Measurements from ENCODE around the gene DMWD. TPM values are rescaled to one million over a fixed set of nuclear protein-coding genes. Genes with fewer than 3 reads are reported as not detected.

The DMWD gene
- total and polyA plus RNA-seq, 2 donors (not counting 1 experiment from before 2014, with no cell fraction given), result 25.1 to 86.4 TPM

GRCh38 chr19:45798995-45799517 is 6.4 kb upstream of the DMWD start:
- no peak overlapping the region for H3K9ac ChIP-seq (ENCODE audit: low read length)
- intact Hi-C loops (cut with micrococcal nuclease), result loop anchor here (1.0 to 10.0 kb wide), 3 partner anchors 29 to 276 kb away; partner anchors contain the start of gene CCDC61
- Mint-ChIP-seq H3K9me3 (ENCODE audit: insufficient read depth) (no peaks in the 10 kb centered on the region), H3K4me3 (no peak overlapping the region), H3K4me1 (peaks cover 9% of the 10 kb centered on the region), H3K27ac (no peak overlapping the region), H3K27me3 (peaks cover 14% of the 10 kb centered on the region)
- ATAC-seq (ENCODE audit: low read depth) (peak; percentile 90), DNase-seq (peak; percentile 83)
- no peaks in the 10 kb centered on the region for H3K36me3 ChIP-seq (replicated peaks in 1 of 2; ENCODE audit: control extremely low read depth in 1 of 2, control insufficient read depth in 1 of 2, extremely low read depth in 1 of 2, insufficient read depth in 2 of 2, low read length in 1 of 2)
- H3K4me2 ChIP-seq (replicated peaks; ENCODE audit: low read depth, low read length, poor library complexity, severe bottlenecking), result peak overlapping the region; percentile 24
- no peaks in the 10 kb centered on the region for H4K20me1 ChIP-seq (ENCODE audit: control insufficient read depth, insufficient read depth, low read length, poor library complexity, severe bottlenecking)
- TF ChIP-seq EZH2 (IDR thresholded peaks at IDR 0.05; ENCODE audit: borderline replicate concordance, insufficient read depth, low read depth, low read length, poor library complexity, severe bottlenecking) (no peak), CTCF (IDR thresholded peaks at IDR 0.05) (peak; percentile 95)
- CTCF ChIA-PET, result interaction anchor here (0.7 to 11.8 kb wide), 20 partner anchors 8 to 514 kb away, joined by 3 to 302 read pairs (median 4); partner anchors contain the start of genes DMPK, FBXO46, QPCTL and SIX5
- no peak overlapping the region for H2AFZ ChIP-seq (ENCODE audit: insufficient read depth, low read depth, low read length, poor library complexity, severe bottlenecking)
- H3K79me2 ChIP-seq (ENCODE audit: control insufficient read depth, insufficient read depth, low read length), result peaks cover 3% of the 10 kb centered on the region
- POLR2A ChIA-PET, result interaction anchor here (2.8 kb wide), 1 partner anchor 30 kb away, joined by 23 read pairs; the partner anchor contains the start of gene SIX5
- H3K27me3 ChIP-seq (replicated peaks in 1 of 4; ENCODE audit: control extremely low read depth in 1 of 4, control insufficient read depth in 3 of 4, insufficient read depth in 4 of 4, low read length in 3 of 4), result peaks cover 0 to 12% (median 0%) of the 10 kb centered on the region in 4 experiments
- H3K9me3 ChIP-seq (ENCODE audit: control extremely low read depth in 1 of 3, control insufficient read depth in 2 of 3, insufficient read depth in 1 of 3, low read length in 2 of 3), result no peaks in the 10 kb centered on the region
- H3K4me3 ChIP-seq (ENCODE audit: control extremely low read depth in 1 of 5, extremely low read depth in 1 of 5, insufficient read depth in 1 of 5, low read depth in 2 of 5, low read length in 4 of 5), result no peak overlapping the region
- peaks cover 3 to 6% of the 10 kb centered on the region in 2 donors for H3K4me1 ChIP-seq (ENCODE audit: control insufficient read depth in 2 of 2, insufficient read depth in 2 of 2, low read length in 2 of 2)
- H3K27ac ChIP-seq (ENCODE audit: low read length in 2 of 2), result no peak overlapping the region
- 0% methylated on average over 7 of the region's 10 CpGs for WGBS (ENCODE audit: insufficient coverage)

- Histone ChIP-seq H3K4me3 (ENCODE audit: control extremely low read depth in 1 of 5, extremely low read depth in 1 of 5, insufficient read depth in 1 of 5, low read depth in 2 of 5, low read length in 4 of 5) (no peak overlapping the region), H3K36me3 (replicated peaks in 1 of 2; ENCODE audit: control extremely low read depth in 1 of 2, control insufficient read depth in 1 of 2, extremely low read depth in 1 of 2, insufficient read depth in 2 of 2, low read length in 1 of 2) (no peaks in the 10 kb centered on the region), H4K20me1 (ENCODE audit: control insufficient read depth, insufficient read depth, low read length, poor library complexity, severe bottlenecking) (peaks cover 18% of the 10 kb centered on the region), H3K9me3 (ENCODE audit: control extremely low read depth in 1 of 3, control insufficient read depth in 2 of 3, insufficient read depth in 1 of 3, low read length in 2 of 3) (no peaks in the 10 kb centered on the region), H3K4me2 (replicated peaks; ENCODE audit: low read depth, low read length, poor library complexity, severe bottlenecking) (no peak overlapping the region), H3K79me2 (ENCODE audit: control insufficient read depth, insufficient read depth, low read length) (peaks cover 24% of the 10 kb centered on the region), H3K9ac (ENCODE audit: low read length) (no peak overlapping the region), H2AFZ (ENCODE audit: insufficient read depth, low read depth, low read length, poor library complexity, severe bottlenecking) (no peak overlapping the region), H3K27me3 (replicated peaks in 1 of 4; ENCODE audit: control extremely low read depth in 1 of 4, control insufficient read depth in 3 of 4, insufficient read depth in 4 of 4, low read length in 3 of 4) (peaks cover 0 to 4% (median 0%) of the 10 kb centered on the region in 4 experiments), H3K4me1 (ENCODE audit: control insufficient read depth in 2 of 2, insufficient read depth in 2 of 2, low read length in 2 of 2) (peaks cover 27 to 36% of the 10 kb centered on the region in 2 donors), H3K27ac (ENCODE audit: low read length in 2 of 2) (no peak overlapping the region)
- intact Hi-C loops (cut with micrococcal nuclease), result loop anchor here (5.0 to 10.0 kb wide), 2 partner anchors 77 to 200 kb away; partner anchors contain the start of gene CCDC61
- peak overlapping the region; percentile 12 for H3K27ac Mint-ChIP-seq
- no peak for DNase-seq
- no peaks in the 10 kb centered on the region for H3K9me3 Mint-ChIP-seq (ENCODE audit: insufficient read depth)
- H3K4me1 Mint-ChIP-seq, result peaks cover 36% of the 10 kb centered on the region
- TF ChIP-seq CTCF (IDR thresholded peaks at IDR 0.05) (no peak), EZH2 (IDR thresholded peaks at IDR 0.05; ENCODE audit: borderline replicate concordance, insufficient read depth, low read depth, low read length, poor library complexity, severe bottlenecking) (no peak)
- no peak overlapping the region for H3K4me3 Mint-ChIP-seq
- no peak for ATAC-seq (ENCODE audit: low read depth)
- ChIA-PET POLR2A (no interaction called here), CTCF (interaction anchor here (11.8 kb wide), 1 partner anchor 24 kb away, joined by 302 read pairs; the partner anchor contains the start of gene SIX5)
- WGBS (ENCODE audit: insufficient coverage), result 93% methylated on average over 1 of the region's 2 CpGs
- H3K27me3 Mint-ChIP-seq, result peaks cover 11% of the 10 kb centered on the region
Measured at GRCh38 chr19:45794627-45795026, 2.0 kb upstream of the DMWD start.
